HCT116 (cell line): ENCODE measurements around the gene NLRC5.

ENCODE experiments used
- EGR1 ChIP-seq: IDR thresholded peaks from 2 replicates; pipeline ENCODE4 v1.6.1; 2012; ENCODE audit warnings: low read depth
- EZH2 ChIP-seq: fragments of 200-600 bp; sonication (generic); IDR thresholded peaks from 2 replicates; pipeline ENCODE4 v1.6.1; 2017; ENCODE audit warnings: antibody characterized with exemption, mixed run types
- POLR2A ChIP-seq: IDR thresholded peaks from 2 replicates; pipeline ENCODE4 v1.7.0; 2011; ENCODE audit warnings: borderline replicate concordance; ENCODE audit not compliant: insufficient read depth, insufficient read length; ENCODE audit errors: extremely low read depth
- POLR2AphosphoS5 ChIP-seq: IDR thresholded peaks from 2 replicates; pipeline ENCODE4 v1.6.1; 2011; ENCODE audit warnings: mild to moderate bottlenecking, low read depth, low read length, moderate library complexity
- SP1 ChIP-seq: IDR thresholded peaks from 2 replicates; pipeline ENCODE4 v1.6.1; 2012; ENCODE audit warnings: low read depth
- SRF ChIP-seq: IDR thresholded peaks from 2 replicates; pipeline ENCODE4 v1.6.1; 2012; ENCODE audit warnings: low read depth
- YY1 ChIP-seq: IDR thresholded peaks from 2 replicates; pipeline ENCODE4 v1.6.1; 2011; ENCODE audit warnings: low read length, low read depth, moderate library complexity, mild to moderate bottlenecking; ENCODE audit not compliant: insufficient replicate concordance; ENCODE audit errors: extremely low read depth
- ZNF274 ChIP-seq: fragments of 200-500 bp; sonication (Bioruptor generic); IDR thresholded peaks from 2 replicates; pipeline ENCODE4 v1.6.1; 2014; ENCODE audit warnings: mild to moderate bottlenecking, low read depth, low read length, inconsistent platforms
- TF ChIP-seq, protein P1 (sequence below), 3 experiments: fragments of 200-600 bp in 1 of 3; sonication (generic) in 1 of 3; IDR thresholded peaks in 2 of 3; conservative IDR thresholded peaks in 1 of 3; 2 replicates each; pipeline ENCODE4 v1.5.1; 2012 to 2017; ENCODE audit warnings: low read depth in 2 of 3, low read length in 2 of 3, antibody characterized with exemption in 1 of 3, borderline replicate concordance in 1 of 3, control low read depth in 1 of 3, mild to moderate bottlenecking in 1 of 3, mixed read lengths in 1 of 3, mixed run types in 1 of 3, moderate library complexity in 1 of 3; ENCODE audit not compliant: insufficient read depth in 1 of 3
- TF ChIP-seq, protein P2 (sequence below): IDR thresholded peaks from 2 replicates; pipeline ENCODE4 v1.6.1; 2012

DNA sequence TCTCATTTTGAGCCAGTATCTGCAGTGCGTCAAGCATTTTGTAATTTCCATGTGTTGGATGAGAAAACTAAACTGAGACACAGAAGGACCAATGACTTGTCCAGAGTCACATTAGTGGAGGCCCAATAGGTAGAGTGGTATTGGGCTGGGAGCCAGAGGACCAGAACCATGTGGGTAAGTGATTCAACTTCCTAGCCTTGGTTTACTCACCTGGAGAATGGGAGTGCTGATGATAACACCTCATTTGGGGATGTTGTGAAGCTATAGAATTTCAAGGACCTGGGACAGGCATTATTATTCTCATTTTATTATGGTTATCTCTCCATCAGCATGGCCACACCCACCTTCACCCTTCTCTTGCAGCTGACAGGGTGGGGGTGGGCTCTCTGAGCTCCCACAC is 111.1 kb downstream of the NLRC5 start:
- TF ChIP-seq POLR2AphosphoS5 (no peak), EZH2 (no peak), SRF (no peak), YY1 (no peak), ZNF274 (no peak), EGR1 (no peak), SP1 (no peak), POLR2A (no peak)
- TF ChIP-seq, protein P1, sequence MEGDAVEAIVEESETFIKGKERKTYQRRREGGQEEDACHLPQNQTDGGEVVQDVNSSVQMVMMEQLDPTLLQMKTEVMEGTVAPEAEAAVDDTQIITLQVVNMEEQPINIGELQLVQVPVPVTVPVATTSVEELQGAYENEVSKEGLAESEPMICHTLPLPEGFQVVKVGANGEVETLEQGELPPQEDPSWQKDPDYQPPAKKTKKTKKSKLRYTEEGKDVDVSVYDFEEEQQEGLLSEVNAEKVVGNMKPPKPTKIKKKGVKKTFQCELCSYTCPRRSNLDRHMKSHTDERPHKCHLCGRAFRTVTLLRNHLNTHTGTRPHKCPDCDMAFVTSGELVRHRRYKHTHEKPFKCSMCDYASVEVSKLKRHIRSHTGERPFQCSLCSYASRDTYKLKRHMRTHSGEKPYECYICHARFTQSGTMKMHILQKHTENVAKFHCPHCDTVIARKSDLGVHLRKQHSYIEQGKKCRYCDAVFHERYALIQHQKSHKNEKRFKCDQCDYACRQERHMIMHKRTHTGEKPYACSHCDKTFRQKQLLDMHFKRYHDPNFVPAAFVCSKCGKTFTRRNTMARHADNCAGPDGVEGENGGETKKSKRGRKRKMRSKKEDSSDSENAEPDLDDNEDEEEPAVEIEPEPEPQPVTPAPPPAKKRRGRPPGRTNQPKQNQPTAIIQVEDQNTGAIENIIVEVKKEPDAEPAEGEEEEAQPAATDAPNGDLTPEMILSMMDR (IDR thresholded peaks at IDR 0.05 in 2 of 3, conservative IDR thresholded peaks at IDR 0.05 in 1 of 3; ENCODE audit: borderline replicate concordance in 1 of 3, insufficient read depth in 1 of 3, low read depth in 2 of 3, low read length in 2 of 3): no peak
- TF ChIP-seq, protein P2, sequence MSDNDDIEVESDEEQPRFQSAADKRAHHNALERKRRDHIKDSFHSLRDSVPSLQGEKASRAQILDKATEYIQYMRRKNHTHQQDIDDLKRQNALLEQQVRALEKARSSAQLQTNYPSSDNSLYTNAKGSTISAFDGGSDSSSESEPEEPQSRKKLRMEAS: no peak
